HG03025 (cell line): ENCODE measurements around the gene MLH1.

ENCODE experiments used
- ATAC-seq: cut with Tn5 transposase; IDR thresholded peaks from one replicate; pipeline ENCODE4 v1.9.1; 2021; ENCODE audit warnings: mild to moderate bottlenecking, moderate library complexity; ENCODE audit not compliant: unreplicated experiment, low FRiP score

The MLH1 gene

DNA sequence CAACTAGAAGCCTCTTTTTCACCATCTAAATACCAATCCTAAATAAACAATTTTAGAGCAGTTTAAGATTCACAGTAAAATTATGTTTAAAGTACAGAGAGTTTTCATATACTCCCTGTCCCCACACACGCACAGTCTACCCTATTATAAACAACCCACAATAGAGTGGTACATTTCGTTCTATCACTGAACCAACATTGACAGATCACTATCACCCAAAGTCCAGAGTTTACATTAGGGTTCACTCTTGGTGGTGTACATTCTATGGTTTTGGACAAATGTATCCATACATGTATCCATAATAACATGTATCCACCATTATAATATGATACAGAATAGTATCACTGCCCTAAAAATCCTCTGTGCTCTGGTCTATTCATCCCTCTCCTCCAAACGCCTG, 89.0 kb downstream of the MLH1 start:
- ATAC-seq, result no peak

DNA sequence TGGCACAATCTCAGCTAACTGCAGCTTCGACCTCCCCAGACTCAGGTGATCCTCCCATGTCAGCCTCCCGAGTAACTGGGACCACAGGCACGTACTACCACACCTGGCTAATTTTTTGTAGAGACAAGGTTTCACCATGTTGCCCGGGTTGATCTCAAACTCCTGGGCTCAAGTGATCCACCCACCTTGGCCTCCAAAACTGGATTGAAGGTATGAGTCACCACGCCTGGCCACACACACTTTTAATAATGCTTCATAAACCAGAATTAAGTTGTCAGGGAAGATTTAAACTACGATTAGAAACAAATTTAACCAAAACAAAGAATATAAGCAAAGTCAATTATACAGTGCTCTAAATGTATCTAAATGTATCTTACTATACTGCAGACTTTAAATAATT, 93.6 kb downstream of the MLH1 start:
- no peak for ATAC-seq

DNA sequence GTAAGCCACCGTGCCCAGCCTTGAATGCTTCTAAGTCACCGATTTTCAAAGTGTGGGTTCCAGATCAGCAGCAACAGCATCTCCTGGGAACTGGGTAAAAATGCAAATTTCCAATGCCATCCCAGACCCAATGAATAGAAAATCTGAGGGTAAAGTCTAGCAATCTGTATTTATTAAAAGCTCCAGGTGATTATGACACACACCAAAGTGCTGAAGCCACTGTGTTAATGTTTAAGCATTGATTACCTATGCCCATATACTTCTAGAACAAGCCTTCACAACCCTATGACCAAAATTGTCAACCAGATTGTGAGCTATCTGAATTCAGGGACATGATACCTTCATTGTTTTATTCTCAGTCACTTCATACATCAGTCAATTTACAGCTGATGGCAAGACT, 94.6 kb downstream of the MLH1 start:
- no peak for ATAC-seq

DNA sequence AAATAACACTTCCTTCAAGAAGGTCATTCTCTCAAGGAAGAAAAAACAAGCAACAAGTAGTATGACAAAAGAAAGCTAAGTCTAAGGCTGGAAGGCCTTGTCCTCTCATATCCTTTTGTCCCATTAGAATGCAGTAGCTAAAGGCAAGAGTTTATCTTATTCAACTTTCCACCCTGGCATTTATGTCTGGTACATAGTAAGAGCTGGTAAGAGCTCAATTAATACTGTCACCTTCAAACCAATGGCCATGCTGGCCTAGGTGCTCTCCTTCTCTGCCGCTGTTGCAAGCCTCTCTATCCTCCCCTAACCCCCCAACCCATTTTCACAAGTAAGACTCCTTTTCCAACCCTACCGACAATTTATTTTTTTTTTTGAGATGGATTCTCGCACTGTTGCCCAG, 99.2 kb downstream of the MLH1 start:
- no peak for ATAC-seq

DNA sequence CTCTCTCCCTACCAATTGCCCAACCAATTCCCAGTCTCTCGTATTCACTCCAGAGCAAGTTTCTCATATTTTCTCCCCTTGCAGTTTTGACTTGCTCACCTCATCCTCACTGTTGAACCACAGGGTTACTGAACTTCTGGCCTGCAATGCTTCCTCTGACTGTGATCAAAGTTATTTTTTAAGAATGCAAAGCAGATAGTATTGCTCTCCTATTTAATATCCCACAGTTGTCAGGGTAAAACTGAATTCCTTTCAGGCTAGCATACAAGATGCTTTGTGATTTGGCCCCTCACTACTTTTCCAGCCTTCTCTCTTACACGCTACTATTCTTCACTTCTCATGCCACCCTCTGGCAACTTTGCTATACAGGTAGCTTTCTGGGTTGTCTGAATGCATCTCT, 100.2 kb downstream of the MLH1 start:
- ATAC-seq, result no peak

DNA sequence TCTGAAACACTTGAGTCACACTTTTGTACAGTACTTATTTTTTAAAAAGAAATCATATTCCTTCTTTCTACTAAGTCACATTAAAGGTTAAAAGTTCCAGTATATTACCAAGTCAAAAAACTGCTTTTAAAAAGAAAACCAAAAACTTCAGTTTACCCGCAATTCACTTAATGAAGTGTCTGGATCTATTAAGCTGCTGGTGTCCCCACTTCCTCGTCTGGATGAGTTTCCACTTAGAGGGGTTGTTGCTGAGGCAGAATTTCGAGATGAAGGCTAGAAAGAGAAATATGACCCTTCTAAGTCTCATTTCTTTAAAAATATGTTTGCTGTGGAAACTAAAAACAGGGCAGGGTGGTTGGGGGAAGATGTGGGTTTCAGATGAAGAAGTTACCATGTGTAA, 101.3 kb downstream of the MLH1 start:
- no peak for ATAC-seq

DNA sequence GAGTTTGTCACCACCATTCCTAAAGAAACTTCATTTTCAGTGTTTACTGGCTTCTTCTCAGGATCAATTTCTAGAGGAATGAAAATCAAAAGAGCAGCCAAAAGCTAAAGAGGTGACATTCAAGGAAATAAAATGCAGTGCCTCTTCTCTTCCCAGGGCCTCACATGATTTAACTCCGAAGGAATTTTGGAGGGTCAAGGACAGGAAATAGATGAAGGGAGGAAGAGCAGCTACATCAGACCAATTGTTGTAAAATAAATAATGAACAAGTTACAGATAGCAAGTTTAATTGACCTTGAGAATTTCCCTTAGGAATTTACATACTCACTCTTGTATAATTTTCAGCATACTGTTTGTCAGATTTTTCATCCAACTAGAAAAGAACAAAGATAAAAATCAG, 103.0 kb downstream of the MLH1 start:
- no peak for ATAC-seq

DNA sequence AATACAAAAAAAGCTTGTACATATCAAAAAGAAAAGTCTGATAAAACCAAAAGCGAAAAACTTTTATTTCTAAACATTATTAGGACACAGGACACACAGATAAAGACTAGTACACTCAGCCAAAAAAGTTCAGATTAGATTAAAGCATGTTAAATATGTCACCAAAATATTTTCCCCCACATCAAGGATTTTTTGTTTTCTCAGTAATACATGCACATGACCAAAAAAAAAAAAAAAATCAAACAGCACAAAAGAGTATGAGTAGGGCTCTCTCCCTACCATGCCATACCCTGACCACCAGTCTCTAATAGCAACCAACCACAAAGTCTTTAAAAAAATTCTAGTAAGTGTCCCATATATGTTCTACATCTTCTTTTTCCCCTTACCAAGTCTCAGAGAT, 103.7 kb downstream of the MLH1 start:
- no peak for ATAC-seq

DNA sequence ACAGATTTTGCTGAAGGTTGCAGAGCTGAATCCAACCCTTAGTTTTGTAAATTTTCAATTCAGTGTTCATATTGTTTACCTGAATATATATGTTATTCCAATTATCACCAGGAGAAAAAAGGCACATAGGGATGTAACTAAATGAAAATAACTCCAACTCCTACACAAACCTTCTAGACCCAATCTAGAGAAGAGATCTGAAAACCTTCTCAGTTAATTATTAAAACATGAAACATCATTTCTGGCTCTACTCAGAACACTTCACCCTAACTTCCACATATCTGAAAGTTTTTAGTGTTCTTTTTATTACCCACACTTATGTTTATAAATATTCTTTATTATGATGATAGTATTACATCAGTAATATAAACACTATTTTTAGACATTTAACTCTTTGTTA, 104.5 kb downstream of the MLH1 start:
- no peak for ATAC-seq

DNA sequence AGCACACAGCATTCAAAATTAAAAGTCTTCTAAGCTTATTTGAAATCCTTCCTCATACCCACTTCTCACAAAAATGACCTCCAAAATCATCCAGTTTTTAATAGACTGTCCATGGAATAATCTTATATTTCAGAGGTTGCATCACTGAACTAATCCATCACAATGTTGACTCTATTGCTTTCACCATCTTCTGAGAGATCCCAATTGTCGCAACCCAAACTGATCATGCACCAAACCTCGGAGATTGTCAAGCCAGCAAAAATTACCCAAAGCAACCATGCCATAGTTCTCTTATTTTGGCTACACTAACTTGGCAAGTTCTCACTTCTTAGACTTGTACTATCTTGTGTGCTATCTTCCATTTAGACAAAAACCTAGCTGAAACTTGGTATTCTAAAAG, 105.6 kb downstream of the MLH1 start:
- ATAC-seq, result no peak

DNA sequence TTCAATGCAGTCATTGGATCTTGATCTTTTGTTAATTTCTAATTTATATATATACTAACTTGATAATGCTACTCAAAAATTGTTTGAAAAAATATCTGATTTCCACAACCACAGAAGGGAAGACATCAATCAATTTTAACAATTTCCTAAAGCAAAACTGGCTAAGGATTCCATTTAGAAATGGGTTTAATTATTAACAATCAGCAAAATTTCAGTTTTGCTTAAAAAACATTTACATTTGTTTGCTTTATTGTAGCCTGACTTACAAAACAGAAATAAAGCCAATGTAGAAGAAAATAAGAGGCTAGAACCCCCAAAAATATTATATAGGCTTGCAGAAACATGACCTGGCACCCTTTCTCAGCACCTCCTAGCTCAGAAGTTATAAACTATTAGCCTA, 106.2 kb downstream of the MLH1 start:
- no peak for ATAC-seq

DNA sequence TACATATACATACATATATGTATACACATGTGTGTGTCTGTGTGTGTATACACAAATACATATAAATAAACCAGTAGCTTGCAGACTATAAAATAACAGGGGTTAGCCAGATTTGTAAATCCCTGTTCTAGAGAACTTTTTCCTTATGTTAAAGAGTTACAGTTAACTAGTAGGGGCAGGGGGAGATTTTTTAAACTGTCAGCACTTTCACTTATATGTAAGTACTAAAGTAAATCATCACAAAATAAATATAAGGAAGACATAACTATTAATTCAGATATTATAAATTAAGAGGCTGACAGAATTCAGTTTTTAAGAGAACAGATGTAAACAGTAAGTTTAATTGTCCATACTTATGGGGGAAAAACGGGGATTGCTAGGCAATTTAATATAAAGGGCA, 107.1 kb downstream of the MLH1 start:
- no peak for ATAC-seq
